Keratinocyte (primary cell): Measurements from ENCODE around the gene FGGY. TPM values are rescaled to one million over a fixed set of nuclear protein-coding genes. Genes with fewer than 3 reads are reported as not detected.
A peak's percentile ranks its signal among the peaks of the same experiment; 100 is the strongest.

Experiments used
- DNase-seq: peaks from one replicate; pipeline ENCODE4 v3.0.0-alpha.2; 2011; ENCODE audit warnings: low read depth, missing footprints, low spot score
- FAIRE-seq: peaks from 2 replicates; lab custom pipeline; 2011; peaks lifted over from hg19 to GRCh38; lab: Jason Lieb, UNC
- H2AFZ ChIP-seq: 2 replicates; pipeline ENCODE4 v1.6.0; 2012; ENCODE audit warnings: low read length, control low read depth, inconsistent platforms; ENCODE audit not compliant: control insufficient read depth
- H3K27ac ChIP-seq: 2 replicates; pipeline ENCODE4 v1.5.1; 2011; ENCODE audit warnings: low read length; ENCODE audit not compliant: control insufficient read depth, insufficient read depth
- H3K27me3 ChIP-seq: 3 replicates; pipeline ENCODE4 v1.6.0; 2011; ENCODE audit warnings: low read length; ENCODE audit not compliant: control insufficient read depth, insufficient read depth; ENCODE audit errors: extremely low read depth
- H3K36me3 ChIP-seq, 2 experiments: 2 replicates in 1 of 2; 3 replicates in 1 of 2; pipeline ENCODE4 v1.5.1; 2011; ENCODE audit warnings: low read length in 2 of 2, mild to moderate bottlenecking in 1 of 2; ENCODE audit not compliant: control insufficient read depth in 2 of 2, insufficient read depth in 2 of 2; ENCODE audit errors: extremely low read depth in 1 of 2
- H3K4me1 ChIP-seq: 3 replicates; pipeline ENCODE4 v1.5.1; 2011; ENCODE audit warnings: low read length; ENCODE audit not compliant: control insufficient read depth, insufficient read depth; ENCODE audit errors: extremely low read depth
- H3K4me2 ChIP-seq: 3 replicates; pipeline ENCODE4 v1.6.0; 2011; ENCODE audit warnings: low read depth, low read length; ENCODE audit not compliant: control insufficient read depth, insufficient read depth; ENCODE audit errors: extremely low read depth
- H3K4me3 ChIP-seq, 3 experiments: fragments of 200-600 bp in 1 of 3; sonication (generic) in 1 of 3; 2 replicates in 2 of 3; 3 replicates in 1 of 3; pipeline ENCODE4 v1.5.1; 2011 to 2016; ENCODE audit warnings: low read length in 3 of 3, mild to moderate bottlenecking in 3 of 3, control low read depth in 2 of 3, inconsistent platforms in 1 of 3, low read depth in 1 of 3, mixed read lengths in 1 of 3, mixed run types in 1 of 3, moderate library complexity in 1 of 3; ENCODE audit not compliant: control insufficient read depth in 2 of 3, insufficient read depth in 2 of 3; ENCODE audit errors: extremely low read depth in 1 of 3
- H3K79me2 ChIP-seq: 2 replicates; pipeline ENCODE4 v1.6.0; 2012; ENCODE audit warnings: low read length; ENCODE audit not compliant: control insufficient read depth, insufficient read depth
- H3K9ac ChIP-seq: 3 replicates; pipeline ENCODE4 v1.6.0; 2011; ENCODE audit warnings: low read length; ENCODE audit not compliant: control insufficient read depth, insufficient read depth; ENCODE audit errors: extremely low read depth
- H3K9me1 ChIP-seq: 3 replicates; pipeline ENCODE4 v1.6.0; 2011; ENCODE audit warnings: low read length; ENCODE audit not compliant: control insufficient read depth, insufficient read depth; ENCODE audit errors: extremely low read depth
- H3K9me3 ChIP-seq: 2 replicates; pipeline ENCODE4 v1.5.1; 2012; ENCODE audit warnings: low read depth, low read length; ENCODE audit not compliant: control insufficient read depth
- H4K20me1 ChIP-seq: 3 replicates; pipeline ENCODE4 v1.6.0; 2011; ENCODE audit warnings: low read length; ENCODE audit not compliant: control insufficient read depth, insufficient read depth; ENCODE audit errors: extremely low read depth
- CTCF ChIP-seq, 3 experiments: IDR thresholded peaks in 1 of 3; conservative IDR thresholded peaks in 1 of 3; optimal IDR thresholded peaks in 1 of 3; 2 replicates in 2 of 3; 3 replicates in 1 of 3; pipeline versions ENCODE3 to v1.5.1; 2011; ENCODE audit warnings: low read length in 3 of 3, mild to moderate bottlenecking in 3 of 3, moderate library complexity in 2 of 3, control low read depth in 1 of 3, inconsistent platforms in 1 of 3; ENCODE audit not compliant: insufficient read depth in 2 of 3; ENCODE audit errors: extremely low read depth in 1 of 3
- EZH2 ChIP-seq: IDR thresholded peaks from one replicate; pipeline ENCODE4 v1.6.1; 2012; ENCODE audit warnings: inconsistent platforms, mild to moderate bottlenecking, low read length, moderate library complexity
- dilution Hi-C: fragments of 300-500 bp; cut with MboI; formaldehyde crosslinking; loops from one replicate; pipeline ENCODE4 v1.7.0; 2020; ENCODE audit warnings: low sequenced_read_pairs; ENCODE audit not compliant: extremely low pct_ligation_motif_present
- polyA plus RNA-seq, 5 experiments: library from polyadenylated mRNA; depleted of rRNA in 3 of 5; stranded (reverse) in 3 of 5; stranded (forward) in 1 of 5; unstranded in 1 of 5; fragments of >200 nt; gene quantifications; 1 replicate in 1 of 5; 2 replicates in 3 of 5; 3 replicates in 1 of 5; pipeline versions ENCODE4 v1.2.1 to v1.2.3, GENCODE V29; 2011 to 2012; ENCODE audit warnings: missing spikeins in 2 of 5, low read depth in 1 of 5, low replicate concordance in 1 of 5

The FGGY gene
- polyA plus RNA-seq, 1 donor (not counting 4 experiments of a cell fraction or from before 2014, with no cell fraction given) = 16.6 TPM

DNA sequence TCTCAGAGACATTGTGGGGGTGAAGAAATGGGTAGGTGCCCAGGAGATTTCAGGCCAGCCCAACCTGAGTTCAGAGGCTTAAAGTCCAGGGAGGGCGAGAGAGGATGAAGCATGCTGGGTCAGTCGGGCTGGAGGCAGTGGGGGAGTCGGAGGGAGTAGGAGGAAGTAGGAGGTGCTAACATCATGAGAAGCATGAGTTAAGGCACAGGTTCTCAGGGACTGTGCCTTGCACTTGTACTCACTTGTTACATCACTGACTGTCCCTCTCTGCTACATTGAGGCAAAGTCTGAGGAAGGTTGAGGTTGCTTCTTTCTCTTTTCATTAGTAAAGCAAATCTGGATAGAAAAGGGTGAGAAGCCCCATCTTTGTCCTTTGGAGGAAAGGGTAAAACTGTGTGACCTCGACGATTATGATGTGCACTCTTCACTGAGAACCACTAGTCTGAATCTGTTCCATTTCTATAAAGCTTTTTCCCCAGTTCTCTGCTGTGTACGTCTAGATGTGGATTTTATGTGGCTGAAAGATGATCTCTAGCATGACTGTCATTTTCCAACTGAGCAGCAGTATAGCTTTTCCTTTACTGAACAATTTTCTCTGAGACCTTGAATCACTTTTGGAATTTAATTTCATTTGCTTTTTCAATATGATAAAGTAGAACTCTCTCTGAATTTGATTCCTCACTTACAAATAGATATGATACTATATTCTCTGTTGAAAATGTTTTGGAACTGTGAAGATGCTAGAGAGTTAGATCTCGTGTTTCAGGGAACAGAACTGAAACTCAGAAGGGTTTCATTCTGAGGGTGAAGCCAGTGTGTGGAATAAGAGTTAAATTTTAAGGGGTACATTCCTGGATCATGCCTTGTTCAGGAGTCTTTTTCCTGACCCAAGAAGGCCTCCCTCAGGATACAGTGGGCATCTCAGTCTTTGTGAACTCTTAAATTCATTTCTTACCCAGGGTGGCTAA is 94.6 kb downstream of the FGGY start:
- no peaks in the 10 kb centered on the region for H4K20me1 ChIP-seq

GRCh38 chr1:59393211-59394180 is 96.6 kb downstream of the FGGY start:
- Histone ChIP-seq H3K4me1 (no peaks in the 10 kb centered on the region), H2AFZ (peak overlapping the region; percentile 32), H3K4me2 (no peak overlapping the region), H3K27me3 (no peaks in the 10 kb centered on the region), H4K20me1 (no peaks in the 10 kb centered on the region), H3K79me2 (no peaks in the 10 kb centered on the region), H3K4me3 (no peak overlapping the region), H3K36me3 (no peaks in the 10 kb centered on the region), H3K9me3 (no peaks in the 10 kb centered on the region), H3K27ac (no peak overlapping the region), H3K9ac (no peak overlapping the region), H3K9me1 (no peaks in the 10 kb centered on the region)
- no peak for TF ChIP-seq CTCF (optimal IDR thresholded peaks at IDR 0.05 in 1 of 3, IDR thresholded peaks at IDR 0.05 in 1 of 3, conservative IDR thresholded peaks at IDR 0.05 in 1 of 3; ENCODE audit: extremely low read depth in 1 of 3, insufficient read depth in 2 of 3, low read length in 3 of 3)
- no peak for TF ChIP-seq EZH2
- no peak for FAIRE-seq
- dilution Hi-C loops = no loop called here
- no peak for DNase-seq

More for the DNA sequence above, 94.6 kb downstream of the FGGY start:
- no peaks in the 10 kb centered on the region for H3K27me3 ChIP-seq
- FAIRE-seq (peak; percentile 5), DNase-seq (no peak)
- H3K4me2 ChIP-seq = no peak overlapping the region
- no peaks in the 10 kb centered on the region for H3K9me3 ChIP-seq
- H3K27ac ChIP-seq = no peak overlapping the region
- H3K9me1 ChIP-seq = no peaks in the 10 kb centered on the region
- no peak overlapping the region for H2AFZ ChIP-seq
- H3K4me1 ChIP-seq = no peaks in the 10 kb centered on the region
- TF ChIP-seq EZH2 (no peak), CTCF (optimal IDR thresholded peaks at IDR 0.05 in 1 of 3, IDR thresholded peaks at IDR 0.05 in 1 of 3, conservative IDR thresholded peaks at IDR 0.05 in 1 of 3; ENCODE audit: extremely low read depth in 1 of 3, insufficient read depth in 2 of 3, low read length in 3 of 3) (no peak)
- no peak overlapping the region for H3K4me3 ChIP-seq
- dilution Hi-C loops = no loop called here
- H3K36me3 ChIP-seq = no peaks in the 10 kb centered on the region
- H3K9ac ChIP-seq = no peak overlapping the region
- no peaks in the 10 kb centered on the region for H3K79me2 ChIP-seq
